ENCODE measurements around the gene ANGPT4.

Gene ANGPT4

GRCh38 chr20:940926-941325 lies 24.8 kb upstream of the ANGPT4 start:
- no peak for DNase-seq (ENCODE audit: low read depth)

DNA sequence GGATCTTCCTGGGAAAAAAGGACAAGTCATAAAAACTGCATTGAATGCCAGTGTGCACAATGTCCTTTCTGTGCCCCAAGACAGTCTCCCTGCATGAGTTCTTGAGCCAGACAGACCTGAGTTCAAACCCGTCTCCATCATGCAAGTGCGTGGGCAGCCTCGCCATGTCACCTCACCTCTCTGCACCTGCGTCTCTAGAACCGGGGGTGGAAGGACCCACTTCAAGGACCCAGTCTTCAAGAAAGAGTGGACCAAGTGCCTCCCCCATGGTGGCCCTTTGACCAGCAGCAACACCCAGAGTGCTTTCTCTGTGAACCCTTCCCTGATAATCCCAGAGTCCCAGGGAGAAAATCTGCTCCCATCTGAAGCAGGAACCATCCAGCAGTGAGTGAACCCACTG lies 23.5 kb upstream of the ANGPT4 start:
- DNase-seq (ENCODE audit: low read depth), result no peak

DNA sequence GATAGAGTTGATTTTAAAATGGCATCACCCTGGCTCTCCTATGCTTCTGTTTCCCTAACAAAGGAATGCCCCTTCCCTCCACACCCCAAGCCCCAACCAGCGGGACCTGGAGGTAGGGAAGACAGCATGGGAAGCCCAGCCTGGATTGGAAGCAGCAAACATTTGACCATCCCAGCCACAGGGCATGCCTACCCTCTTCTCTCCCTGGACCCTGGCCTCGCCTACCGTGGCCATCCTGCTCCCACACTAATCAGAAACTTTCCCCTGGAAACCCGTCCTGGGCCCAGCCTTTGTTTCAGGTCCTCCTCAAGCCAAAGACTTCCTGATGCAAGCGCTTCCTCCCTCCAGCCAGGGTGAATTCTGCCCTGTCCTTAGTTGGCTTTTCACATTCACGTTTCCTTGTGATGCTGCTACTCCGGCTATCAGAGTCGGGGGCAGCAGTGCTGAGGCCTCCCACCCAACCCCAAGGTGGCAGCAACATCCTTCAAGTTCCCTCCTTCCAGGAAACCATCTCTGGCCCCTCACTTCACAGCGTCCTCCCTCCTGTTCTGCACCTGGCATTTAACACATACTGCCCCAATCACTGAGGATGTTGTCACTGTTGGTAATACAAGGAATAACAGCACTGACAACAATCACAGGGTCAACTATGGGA lies 18.2 kb upstream of the ANGPT4 start:
- DNase-seq (ENCODE audit: low read depth), result no peak

DNA sequence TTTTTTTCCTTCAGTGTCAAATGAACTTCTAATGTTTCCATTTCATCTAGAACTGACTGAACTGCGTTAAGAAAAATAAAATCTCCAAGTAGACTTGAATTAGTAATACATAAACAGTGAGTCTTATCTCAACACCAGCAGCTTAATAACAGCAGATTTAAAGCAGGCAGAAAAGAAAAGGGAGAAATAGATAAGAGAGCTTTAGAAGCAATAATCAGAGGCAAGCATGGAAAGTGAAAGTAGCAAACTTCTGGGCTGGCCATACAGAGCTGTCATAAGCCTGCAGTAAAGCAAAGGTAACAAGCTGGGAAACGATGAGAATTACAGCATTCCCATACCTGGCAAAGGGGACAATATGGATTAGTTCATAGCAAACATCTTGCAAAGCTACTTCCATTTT lies 16.9 kb upstream of the ANGPT4 start:
- DNase-seq (ENCODE audit: low read depth), result no peak

GRCh38 chr20:931401-931800 lies 15.3 kb upstream of the ANGPT4 start:
- DNase-seq (ENCODE audit: low read depth), result no peak

DNA sequence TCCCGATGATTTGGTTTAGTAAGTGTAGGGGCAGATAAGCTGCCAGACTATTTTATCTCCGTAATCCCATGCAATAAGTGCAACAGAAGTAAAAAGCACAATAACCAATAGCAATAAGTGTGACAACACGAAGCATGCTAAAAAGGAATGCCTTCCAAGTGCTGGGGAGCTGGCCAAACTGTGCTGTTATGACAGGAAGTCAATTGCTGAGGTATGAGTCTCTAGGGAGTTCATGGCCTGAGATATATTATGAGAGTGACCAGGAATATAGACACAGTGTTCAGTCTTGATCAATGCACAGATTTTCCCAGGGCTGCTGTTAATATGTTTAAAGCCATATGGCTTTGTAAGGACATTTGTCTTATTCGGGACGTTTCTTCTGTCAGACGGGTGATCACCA lies 10.5 kb upstream of the ANGPT4 start:
- peak; percentile 16 for DNase-seq (ENCODE audit: low read depth)

GRCh38 chr20:925516-925915 lies 9.4 kb upstream of the ANGPT4 start:
- DNase-seq (ENCODE audit: low read depth), result no peak

DNA sequence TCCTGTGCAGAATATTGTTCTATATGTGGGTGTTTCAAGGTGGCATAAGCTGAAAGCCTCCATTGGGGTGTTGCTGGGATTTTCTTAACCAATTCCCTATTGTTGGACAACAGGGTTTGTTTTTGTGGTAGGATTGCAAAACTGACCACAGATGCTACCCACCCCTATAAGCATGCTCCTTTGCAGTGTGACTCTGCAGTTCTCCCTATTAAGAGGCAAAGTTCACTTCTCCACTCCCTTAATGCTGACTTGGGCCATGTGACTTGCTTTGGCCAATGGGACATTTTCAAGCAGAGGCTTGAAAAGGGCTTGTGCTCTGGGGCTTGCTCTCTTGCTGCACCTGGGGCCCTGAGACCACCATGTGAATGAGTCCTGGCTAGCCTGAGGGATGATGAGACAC lies 8.5 kb upstream of the ANGPT4 start:
- no peak for DNase-seq (ENCODE audit: low read depth)

DNA sequence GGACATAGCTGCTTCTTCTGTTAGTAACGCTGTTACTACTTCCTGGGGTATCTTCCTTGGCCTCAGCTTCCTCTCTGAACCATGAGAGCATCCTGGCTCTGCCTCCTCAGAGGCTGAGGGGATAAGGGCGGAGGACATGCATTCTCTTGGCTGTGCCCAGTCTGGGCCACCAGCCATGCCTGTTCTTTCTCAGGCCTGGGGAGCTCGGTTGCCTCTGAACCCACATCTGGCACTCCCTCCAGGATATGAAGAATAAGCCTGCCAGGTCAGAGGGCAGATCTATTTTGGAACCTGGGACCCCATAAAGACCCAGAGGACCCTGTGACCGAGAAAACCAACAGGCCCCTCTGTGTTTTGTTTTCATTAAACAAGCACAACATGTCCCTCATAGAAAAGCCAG lies 6.6 kb upstream of the ANGPT4 start:
- DNase-seq (ENCODE audit: low read depth), result no peak

GRCh38 chr20:921068-921467 lies 4.9 kb upstream of the ANGPT4 start:
- DNase-seq (ENCODE audit: low read depth), result no peak

DNA sequence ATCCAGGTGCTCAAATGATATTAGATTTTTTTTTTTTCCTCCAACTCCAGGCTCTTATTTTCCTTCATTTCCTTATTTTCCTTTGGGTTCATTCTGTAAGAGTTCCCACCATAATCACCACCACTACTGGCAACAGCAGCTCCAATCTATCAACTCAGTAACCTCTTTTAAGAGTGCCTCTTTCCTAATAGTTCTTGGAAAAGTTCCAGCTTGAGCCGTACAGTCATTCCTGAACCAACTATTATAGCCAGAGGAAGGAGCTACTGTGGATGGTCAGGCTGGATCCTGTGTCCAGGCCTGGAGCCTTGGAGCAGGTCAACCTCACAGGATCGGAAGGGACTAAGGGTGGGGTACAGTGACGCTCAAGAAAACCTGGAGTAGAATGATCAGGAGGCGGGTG lies 4.2 kb upstream of the ANGPT4 start:
- DNase-seq (ENCODE audit: low read depth), result no peak

- no peak for DNase-seq (ENCODE audit: low read depth)
Observed at GRCh38 chr20:919491-919916, 3.4 kb upstream of the ANGPT4 start.

DNA sequence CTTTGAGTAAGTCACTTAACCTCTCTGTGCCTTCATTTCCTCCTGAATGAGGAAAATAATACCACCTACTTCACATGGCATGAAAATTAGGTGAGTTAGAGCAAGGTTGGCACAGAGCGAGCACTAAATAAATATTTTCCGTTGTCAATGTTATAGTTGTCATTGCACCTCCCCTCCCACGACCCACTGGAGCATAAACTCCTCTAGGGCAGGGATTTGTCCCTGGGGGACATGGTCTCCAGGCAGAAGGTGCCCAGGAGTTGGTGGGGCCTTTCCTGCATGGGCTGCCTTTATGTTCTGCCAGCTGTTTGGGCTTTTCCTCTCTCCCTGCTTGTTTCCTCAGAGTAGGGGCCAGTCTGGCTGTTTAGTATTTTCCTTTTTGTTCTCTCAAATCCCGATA lies 1.3 kb upstream of the ANGPT4 start:
- DNase-seq (ENCODE audit: low read depth), result no peak

DNA sequence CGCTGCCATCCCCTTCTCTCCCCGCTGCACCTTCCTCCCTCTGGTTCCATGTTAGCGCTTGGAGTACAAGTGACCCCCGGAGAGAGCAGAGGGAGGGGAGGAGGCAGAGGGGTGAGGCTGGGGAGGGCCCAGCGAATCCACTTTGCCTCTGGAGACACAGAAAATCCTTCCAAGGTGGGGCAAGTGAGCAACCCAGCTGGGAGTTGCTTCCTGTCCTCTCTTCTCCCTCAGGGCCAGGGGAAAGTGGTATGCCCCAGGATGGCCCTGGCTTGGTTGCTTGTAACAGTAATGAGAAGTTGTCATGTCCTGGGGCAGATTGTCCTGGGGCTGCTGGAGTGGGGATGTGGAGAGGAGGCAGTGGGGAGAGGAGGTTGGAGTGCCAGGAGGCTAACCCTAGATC lies 691 bp upstream of the ANGPT4 start:
- no peak for DNase-seq (ENCODE audit: low read depth)

GRCh38 chr20:914727-915498 lies 1.2 kb downstream of the ANGPT4 start:
- DNase-seq (ENCODE audit: low read depth), result no peak

DNA sequence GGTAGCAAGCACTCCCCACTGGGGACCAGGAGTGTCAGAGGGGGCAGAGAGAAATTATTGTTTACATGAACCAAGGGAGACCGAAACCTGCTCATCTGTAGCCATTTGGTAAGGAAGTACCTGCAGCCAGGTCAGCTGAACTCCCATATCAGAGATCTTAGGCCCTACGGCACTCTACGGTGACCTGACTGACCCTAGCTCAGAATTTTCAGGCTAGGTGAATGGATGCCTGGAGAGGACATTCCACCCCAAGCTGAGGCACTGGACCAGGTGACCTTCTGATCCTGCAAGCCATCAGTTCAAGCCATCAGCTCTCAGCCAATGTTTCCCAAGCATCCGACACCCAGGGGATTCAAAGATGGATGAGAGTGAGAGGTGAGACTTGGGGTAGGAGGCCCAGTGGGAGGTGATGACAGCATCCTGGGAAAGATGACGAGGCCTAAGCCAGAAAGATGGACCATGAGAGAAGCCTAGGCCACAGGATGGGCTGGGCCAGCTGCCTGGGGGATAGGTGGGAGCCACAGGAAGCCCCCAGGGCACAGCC lies 2.8 kb downstream of the ANGPT4 start:
- DNase-seq (ENCODE audit: low read depth), result no peak

GRCh38 chr20:911882-912600 lies 4.1 kb downstream of the ANGPT4 start:
- no peak for DNase-seq (ENCODE audit: low read depth)

GRCh38 chr20:910870-911770 lies 5.0 kb downstream of the ANGPT4 start:
- DNase-seq (ENCODE audit: low read depth), result peak; percentile 38

GRCh38 chr20:910132-910869 lies 5.8 kb downstream of the ANGPT4 start:
- DNase-seq (ENCODE audit: low read depth), result peak; percentile 12

GRCh38 chr20:909641-910040 lies 6.5 kb downstream of the ANGPT4 start:
- no peak for DNase-seq (ENCODE audit: low read depth)

DNA sequence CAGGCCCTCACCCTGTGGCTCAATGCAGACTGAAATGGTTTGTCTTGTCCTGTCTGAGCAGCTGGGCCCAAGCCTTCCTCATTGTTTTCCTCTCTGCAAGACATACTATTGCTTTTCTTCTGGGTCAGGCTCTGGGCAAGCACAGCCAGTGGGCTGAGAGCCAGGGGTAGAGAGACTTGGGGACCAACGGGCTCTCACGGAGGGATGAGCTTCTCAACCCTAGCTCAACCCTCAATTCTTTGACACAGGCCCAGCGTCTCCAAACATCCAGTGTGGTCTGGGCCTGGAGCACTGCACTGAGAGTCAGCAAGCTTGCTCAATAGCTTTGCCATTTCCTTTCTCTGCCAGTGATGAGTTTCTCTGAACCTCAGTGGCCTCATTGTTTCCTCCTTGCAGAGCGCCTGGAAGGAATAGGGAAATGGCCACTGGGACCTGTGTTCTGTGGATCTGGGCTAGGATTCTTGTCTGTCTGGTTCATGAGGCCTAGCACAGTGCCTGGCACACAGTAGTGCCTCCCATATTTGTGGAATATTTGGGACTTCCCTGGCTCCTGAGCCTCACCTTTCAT lies 9.3 kb downstream of the ANGPT4 start:
- no peak for DNase-seq (ENCODE audit: low read depth)
